A673 (cell line): ENCODE results near the gene MED28.

Source experiments
- CTCF ChIP-seq: fragments of 300-800, 200-600 bp; sonication (generic); conservative IDR thresholded peaks from 2 replicates; pipeline ENCODE4 v1.5.1; 2017; ENCODE audit warnings: low read depth, mild to moderate bottlenecking, antibody characterized with exemption, low read length, moderate library complexity, mixed read lengths
- EZH2 ChIP-seq: fragments of 200-600 bp; sonication (generic); IDR thresholded peaks from 2 replicates; pipeline ENCODE4 v1.6.1; 2017; ENCODE audit warnings: borderline replicate concordance, low read depth, mild to moderate bottlenecking, mixed read lengths, antibody characterized with exemption, low read length; ENCODE audit not compliant: poor library complexity, severe bottlenecking

DNA sequence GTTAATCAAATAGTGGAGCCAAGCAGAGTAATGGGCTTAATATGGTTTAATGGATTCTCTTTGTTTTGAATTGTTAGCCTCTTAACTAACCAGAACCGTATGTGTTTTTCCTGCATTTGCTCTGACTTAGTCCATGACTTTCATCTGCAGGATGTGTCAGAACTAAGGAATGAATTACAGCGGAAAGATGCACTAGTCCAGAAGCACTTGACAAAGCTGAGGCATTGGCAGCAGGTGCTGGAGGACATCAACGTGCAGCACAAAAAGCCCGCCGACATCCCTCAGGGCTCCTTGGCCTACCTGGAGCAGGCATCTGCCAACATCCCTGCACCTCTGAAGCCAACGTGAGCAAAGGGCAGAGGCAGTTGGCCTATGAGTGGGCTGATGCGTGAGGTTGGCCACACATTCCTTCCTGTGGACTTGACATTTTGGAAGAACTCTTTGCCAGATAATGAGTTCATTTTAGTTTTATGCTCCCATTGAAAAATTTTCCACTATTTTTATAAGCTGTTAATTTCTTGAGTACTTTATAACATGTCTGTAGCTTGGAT is 9.1 kb downstream of the MED28 start:
- TF ChIP-seq CTCF (no peak), EZH2 (no peak)
